ENCODE data around the gene NOTUM.

Gene NOTUM

DNA sequence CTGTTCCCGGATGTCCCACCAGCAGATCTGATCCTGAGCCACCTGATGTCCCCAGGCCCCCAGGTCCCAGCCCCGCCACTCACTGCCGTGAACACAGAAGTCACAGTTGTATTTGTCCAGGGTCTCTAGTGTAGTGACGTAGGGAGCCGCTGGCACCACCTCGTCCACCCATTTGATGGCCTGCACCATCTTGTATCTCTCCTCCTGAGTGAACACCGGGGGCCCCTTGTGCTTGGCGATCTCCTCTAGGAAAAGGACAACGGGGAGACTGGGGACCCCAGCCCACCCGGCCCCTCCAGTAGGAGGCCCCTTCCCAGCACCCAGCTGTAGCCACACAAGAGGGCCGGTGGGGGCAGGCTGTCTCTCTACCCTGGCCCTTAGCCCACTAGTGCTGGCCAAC lies 52.2 kb downstream of the NOTUM start:
- DNase-seq: no peak

- DNase-seq: no peak
Measured at GRCh38 chr17:81907219-81908145, 53.5 kb downstream of the NOTUM start.

DNA sequence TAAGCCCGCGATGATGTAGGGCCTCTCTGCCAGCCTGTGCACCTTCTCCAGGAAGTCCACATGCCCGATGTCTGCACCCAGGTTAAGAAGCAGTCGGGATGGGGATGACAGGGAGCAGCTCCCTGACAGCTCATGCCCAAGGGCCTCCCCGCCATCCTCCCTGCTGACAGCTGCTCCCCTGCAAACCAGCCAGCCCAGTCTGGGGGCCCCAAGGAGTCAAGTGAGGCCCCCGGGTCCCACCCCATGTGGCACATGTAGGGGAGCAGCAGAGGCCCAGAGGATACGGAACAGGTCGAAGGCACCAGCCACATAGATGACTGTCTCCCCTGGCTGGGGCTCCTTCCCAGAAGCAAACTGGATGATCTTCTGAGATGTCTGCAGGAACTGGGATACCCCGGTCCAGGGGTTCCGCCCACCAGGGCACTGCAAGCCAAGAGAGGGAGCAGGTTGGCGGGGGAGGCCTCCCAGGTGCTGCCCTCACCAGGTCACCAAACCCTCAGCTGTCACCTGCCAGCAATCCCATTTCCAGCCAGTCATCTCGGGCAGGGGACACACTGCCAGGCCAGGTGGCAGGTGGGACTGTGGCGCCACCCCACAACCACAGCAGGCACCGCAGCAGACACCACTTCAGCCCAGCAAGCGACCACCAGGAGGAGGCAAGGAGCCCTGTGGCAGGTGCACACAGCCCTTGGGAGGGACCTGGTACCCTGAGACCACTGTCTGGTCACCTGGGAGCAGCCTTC lies 54.3 kb downstream of the NOTUM start:
- no peak for DNase-seq

DNA sequence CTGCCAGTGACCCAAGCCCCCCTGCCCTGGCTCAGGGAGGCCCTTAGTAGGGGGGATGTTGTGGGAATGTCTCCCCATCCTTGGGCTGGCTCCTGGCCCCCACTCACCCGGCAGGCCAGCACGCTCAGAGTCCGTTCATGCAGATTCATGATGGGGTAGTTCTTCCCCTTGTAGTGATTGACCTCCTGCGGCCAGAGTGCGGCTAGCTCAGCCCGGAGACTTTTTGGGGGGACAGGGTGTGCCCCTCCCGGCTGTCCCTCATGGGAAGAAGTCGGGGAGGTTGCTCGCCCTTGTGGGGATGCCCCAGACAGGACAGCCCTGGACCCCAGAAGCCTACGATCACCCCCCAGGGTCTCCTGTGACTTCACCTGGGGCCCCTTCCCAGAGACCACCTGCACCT lies 55.0 kb downstream of the NOTUM start:
- DNase-seq: no peak

- no peak for DNase-seq
Measured at GRCh38 chr17:81905424-81905875, 55.5 kb downstream of the NOTUM start.

- DNase-seq: no peak
Measured at GRCh38 chr17:81904600-81905423, 56.2 kb downstream of the NOTUM start.

GRCh38 chr17:81903896-81904599 lies 56.9 kb downstream of the NOTUM start:
- no peak for DNase-seq

- DNase-seq: no peak
Measured at GRCh38 chr17:81903415-81903831, 57.6 kb downstream of the NOTUM start.

GRCh38 chr17:81902653-81903414 lies 58.2 kb downstream of the NOTUM start:
- DNase-seq: no peak
